GM19351 (cell line): ENCODE measurements around the gene FFAR1.

Experiments
- ATAC-seq: cut with Tn5 transposase; IDR thresholded peaks from one replicate; pipeline ENCODE4 v1.9.1; 2021; ENCODE audit warnings: mild to moderate bottlenecking, moderate library complexity; ENCODE audit not compliant: unreplicated experiment

The FFAR1 gene

GRCh38 chr19:35383536-35383935, 35.8 kb downstream of the FFAR1 start:
- no peak for ATAC-seq

- no peak for ATAC-seq
These were observed 40.8 kb downstream of the FFAR1 start for GRCh38 chr19:35388277-35389054.

- no peak for ATAC-seq
These were observed 41.6 kb downstream of the FFAR1 start for GRCh38 chr19:35389192-35389861.

- no peak for ATAC-seq
These were observed 45.3 kb downstream of the FFAR1 start for GRCh38 chr19:35392742-35393715.

GRCh38 chr19:35395382-35396199, 47.9 kb downstream of the FFAR1 start:
- no peak for ATAC-seq

GRCh38 chr19:35396240-35396885, 48.7 kb downstream of the FFAR1 start:
- ATAC-seq, result no peak

- no peak for ATAC-seq
These were observed 49.4 kb downstream of the FFAR1 start for GRCh38 chr19:35397064-35397463.
